CD4-positive, alpha-beta T cell treated with Interleukin-17A for 4 hours (primary cell): ENCODE measurements around the gene COX7C.

Source experiments
- DNase-seq: peaks from one replicate; pipeline ENCODE4 v3.0.0-alpha.2; 2020; ENCODE audit warnings: mixed read lengths

The COX7C gene

DNA sequence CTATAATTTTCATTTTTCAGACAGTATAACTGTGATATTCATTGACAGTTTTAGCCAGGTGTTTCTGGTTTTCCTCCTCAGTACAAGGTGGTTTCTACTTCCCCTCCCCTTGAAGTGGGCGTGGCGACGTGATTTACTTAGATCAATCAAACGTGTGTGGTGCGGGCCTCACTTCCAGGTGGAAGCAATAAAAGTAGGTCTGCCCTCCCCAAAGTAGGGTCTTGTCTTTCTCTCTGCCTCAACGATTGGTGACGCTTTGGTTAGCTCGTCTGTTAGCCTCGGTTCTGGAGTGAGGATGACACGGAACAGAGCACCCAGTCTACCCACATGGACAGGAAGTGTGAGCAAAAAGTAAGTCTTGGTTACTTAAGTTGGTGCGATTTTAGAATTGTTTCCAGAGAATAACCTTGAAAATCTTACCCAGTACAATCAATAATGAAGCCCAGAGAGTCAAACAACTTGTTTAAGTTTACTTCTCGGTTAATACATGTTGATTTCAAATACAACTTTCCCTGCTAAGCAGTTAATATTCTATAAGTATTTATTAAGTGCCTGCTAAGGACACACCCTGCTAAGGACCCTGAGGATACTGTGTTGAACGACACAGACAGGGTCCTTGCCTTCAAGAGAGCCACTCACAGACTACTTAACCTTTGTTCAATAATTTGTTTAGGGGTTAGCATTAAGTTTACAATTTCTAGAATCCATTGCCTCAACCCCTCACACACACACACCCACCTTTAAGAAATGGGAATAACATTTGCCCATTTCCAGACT, 48.4 kb downstream of the COX7C start:
- DNase-seq: peak; percentile 57

DNA sequence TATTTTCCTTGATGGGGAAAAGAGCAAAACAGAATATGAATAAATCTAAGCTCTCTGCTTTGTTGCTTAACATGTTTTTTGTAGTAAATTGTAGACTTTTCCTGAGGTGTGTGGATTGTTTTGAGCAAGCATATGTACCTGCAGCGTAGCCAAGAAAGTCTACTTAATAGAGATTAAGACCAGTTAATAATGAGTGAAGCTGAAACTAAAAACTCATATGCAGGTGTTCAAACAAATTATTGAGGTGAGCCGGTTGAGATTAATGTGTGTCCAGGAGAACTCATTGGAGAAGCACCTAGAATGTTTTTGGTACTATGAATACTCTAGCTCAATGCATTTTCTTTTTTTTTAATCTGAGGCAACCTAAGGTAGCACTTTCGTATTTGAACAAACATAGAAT, 49.2 kb downstream of the COX7C start:
- no peak for DNase-seq
